ENCODE results near the gene MOB2. TPM values are rescaled to one million over a fixed set of nuclear protein-coding genes. Genes with fewer than 3 reads are reported as not detected.

The MOB2 gene
- total RNA-seq, 1 experiment from 2014 or later = 22.7 TPM

DNA sequence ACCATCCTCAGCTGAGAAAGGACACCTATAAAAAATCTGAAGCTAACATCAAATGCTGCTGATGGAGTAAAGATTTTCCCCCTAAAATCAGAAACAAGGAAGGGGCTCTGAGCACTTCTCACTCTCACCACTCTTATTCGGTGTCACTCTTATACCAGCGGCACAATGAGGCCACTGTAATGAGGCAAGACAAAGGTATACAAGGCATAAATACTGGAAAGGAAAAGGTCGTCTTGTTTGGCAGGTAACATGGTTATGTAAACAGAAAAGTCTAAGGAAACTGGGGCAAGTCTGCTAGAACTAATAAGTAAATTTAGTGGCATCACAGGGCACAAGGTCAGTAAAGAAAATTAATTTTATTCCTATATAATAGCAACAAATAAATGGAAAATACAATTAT lies 8.1 kb upstream of the MOB2 start:
- peaks cover 8 to 15% of the 10 kb centered on the region in 2 experiments; a peak in 4 of 5 replicates for H3K9me3 Mint-ChIP-seq
- no peak overlapping the region for H3K27ac Mint-ChIP-seq
- Histone ChIP-seq H4K91ac (ENCODE audit: insufficient read length, low read depth, low read length) (no peak overlapping the region), H2BK12ac (ENCODE audit: insufficient read length, low read depth, low read length) (no peak overlapping the region), H3K23me2 (ENCODE audit: insufficient read length, low read depth, low read length, poor library complexity, severe bottlenecking) (no peaks in the 10 kb centered on the region), H3K4me2 (ENCODE audit: insufficient read depth, insufficient read length, low read length) (no peak overlapping the region), H3K79me1 (ENCODE audit: insufficient read depth, low read depth, low read length, poor library complexity, severe bottlenecking) (peaks cover 3% of the 10 kb centered on the region), H3K79me2 (ENCODE audit: insufficient read depth, low read length) (peaks cover 3% of the 10 kb centered on the region; the same call in 1 of the 2 replicates), H3T11ph (ENCODE audit: low read length) (no peak overlapping the region), H3K9me3 (ENCODE audit: control insufficient read depth, low read depth, low read length) (no peaks in the 10 kb centered on the region), H2AFZ (ENCODE audit: low read length) (no peak overlapping the region), H4K20me1 (ENCODE audit: control insufficient read depth, insufficient read depth, insufficient read length) (peaks cover 2% of the 10 kb centered on the region), H3K56ac (ENCODE audit: insufficient read length, low read depth, low read length) (no peak overlapping the region), H3K9ac (ENCODE audit: extremely low read depth, insufficient read length, low read length) (no peak overlapping the region), H3K18ac (ENCODE audit: insufficient read length, low read depth, low read length) (no peak overlapping the region), H3K23ac (ENCODE audit: insufficient read length, low read depth, low read length) (no peak overlapping the region), H2BK5ac (ENCODE audit: insufficient read length, low read length) (no peak overlapping the region), H3K4ac (ENCODE audit: low read depth, low read length) (no peak overlapping the region), H4K5ac (ENCODE audit: insufficient read length, low read depth, low read length) (no peak overlapping the region), H3K27ac (ENCODE audit: insufficient read length, low read depth, low read length) (no peak overlapping the region), H3K27me3 (ENCODE audit: insufficient read depth, low read length) (no peaks in the 10 kb centered on the region), H3K4me1 (ENCODE audit: insufficient read depth, low read length) (no peaks in the 10 kb centered on the region), H2BK20ac (ENCODE audit: low read depth, low read length, poor library complexity, severe bottlenecking) (no peak overlapping the region), H2BK120ac (ENCODE audit: low read depth, low read length, poor library complexity, severe bottlenecking) (no peak overlapping the region), H3K14ac (ENCODE audit: insufficient read depth, low read length) (no peak overlapping the region), H2AK5ac (ENCODE audit: insufficient read length, low read length) (no peak overlapping the region), H2BK15ac (ENCODE audit: low read depth, low read length) (no peak overlapping the region), H4K8ac (replicated peaks; ENCODE audit: insufficient read length, low read depth, low read length) (no peak overlapping the region)
- peaks cover 11 to 18% of the 10 kb centered on the region in 2 experiments for H3K4me1 Mint-ChIP-seq
- DNase-seq = no peak
- H3K36me3 Mint-ChIP-seq (ENCODE audit: insufficient read depth in 1 of 3, low read depth in 3 of 3) = peaks cover 3 to 15% (median 5%) of the 10 kb centered on the region in 3 experiments; a peak in 6 of 7 replicates
- no CpG with 5 or more reads among the region's 3 CpGs for WGBS (ENCODE audit: extremely low coverage, insufficient read length, low lambda C conversion rate)
- TF ChIP-seq, protein P1, sequence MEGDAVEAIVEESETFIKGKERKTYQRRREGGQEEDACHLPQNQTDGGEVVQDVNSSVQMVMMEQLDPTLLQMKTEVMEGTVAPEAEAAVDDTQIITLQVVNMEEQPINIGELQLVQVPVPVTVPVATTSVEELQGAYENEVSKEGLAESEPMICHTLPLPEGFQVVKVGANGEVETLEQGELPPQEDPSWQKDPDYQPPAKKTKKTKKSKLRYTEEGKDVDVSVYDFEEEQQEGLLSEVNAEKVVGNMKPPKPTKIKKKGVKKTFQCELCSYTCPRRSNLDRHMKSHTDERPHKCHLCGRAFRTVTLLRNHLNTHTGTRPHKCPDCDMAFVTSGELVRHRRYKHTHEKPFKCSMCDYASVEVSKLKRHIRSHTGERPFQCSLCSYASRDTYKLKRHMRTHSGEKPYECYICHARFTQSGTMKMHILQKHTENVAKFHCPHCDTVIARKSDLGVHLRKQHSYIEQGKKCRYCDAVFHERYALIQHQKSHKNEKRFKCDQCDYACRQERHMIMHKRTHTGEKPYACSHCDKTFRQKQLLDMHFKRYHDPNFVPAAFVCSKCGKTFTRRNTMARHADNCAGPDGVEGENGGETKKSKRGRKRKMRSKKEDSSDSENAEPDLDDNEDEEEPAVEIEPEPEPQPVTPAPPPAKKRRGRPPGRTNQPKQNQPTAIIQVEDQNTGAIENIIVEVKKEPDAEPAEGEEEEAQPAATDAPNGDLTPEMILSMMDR (conservative IDR thresholded peaks at IDR 0.05) = no peak
- H3K27me3 Mint-ChIP-seq (ENCODE audit: low read depth) = peaks cover 4% of the 10 kb centered on the region
- no peak overlapping the region for H3K4me3 Mint-ChIP-seq
